Stimulated activated CD4-positive, alpha-beta T cell treated with anti-CD3 and anti-CD28 coated beads, Interleukin-1b, Interleukin-23, amount 100 ng/mL, for 4 hours (primary cell): Measurements from ENCODE around the gene COA8.
A peak's percentile ranks its signal among the peaks of the same experiment; 100 is the strongest.

Experiments used
- DNase-seq, 2 donors: peaks; one replicate each; pipeline ENCODE4 v3.0.0-alpha.2; 2020; ENCODE audit warnings: low read depth in 2 of 2

The COA8 gene

GRCh38 chr14:103535891-103536565 is 26.7 kb upstream of the COA8 start:
- no peak for DNase-seq

- DNase-seq: no peak
Observed at GRCh38 chr14:103536693-103537092, 26.1 kb upstream of the COA8 start.

GRCh38 chr14:103537175-103537990 is 25.4 kb upstream of the COA8 start:
- no peak for DNase-seq

- DNase-seq: no peak
Observed at GRCh38 chr14:103538291-103539055, 24.3 kb upstream of the COA8 start.

- DNase-seq: no peak
Observed at GRCh38 chr14:103539056-103539825, 23.5 kb upstream of the COA8 start.

- DNase-seq: no peak
Observed at GRCh38 chr14:103540821-103541708, 21.7 kb upstream of the COA8 start.

GRCh38 chr14:103541709-103542604 is 20.8 kb upstream of the COA8 start:
- no peak for DNase-seq

- DNase-seq: no peak
Observed at GRCh38 chr14:103542605-103543088, 20.1 kb upstream of the COA8 start.

GRCh38 chr14:103543140-103543539 is 19.6 kb upstream of the COA8 start:
- DNase-seq: no peak

- no peak for DNase-seq
Observed at GRCh38 chr14:103543721-103544387, 18.9 kb upstream of the COA8 start.

GRCh38 chr14:103544388-103545218 is 18.2 kb upstream of the COA8 start:
- no peak for DNase-seq

- no peak for DNase-seq
Observed at GRCh38 chr14:103545219-103545914, 17.4 kb upstream of the COA8 start.

- no peak for DNase-seq
Observed at GRCh38 chr14:103545915-103546651, 16.7 kb upstream of the COA8 start.

GRCh38 chr14:103546652-103547454 is 15.9 kb upstream of the COA8 start:
- peak; percentile 66 to 72 for DNase-seq

- DNase-seq: no peak
Observed at GRCh38 chr14:103547455-103547940, 15.3 kb upstream of the COA8 start.
